Vagina (tissue), 2 donors: ENCODE data around the gene FCAMR.

Experiments
- POLR2A ChIP-seq, 2 donors: fragments of 450-650 bp; IDR thresholded peaks; one replicate each; pipeline ENCODE4 v1.6.1; 2017; ENCODE audit warnings: antibody characterized with exemption in 2 of 2, mild to moderate bottlenecking in 2 of 2, moderate library complexity in 2 of 2
- TF ChIP-seq, protein P1 (sequence below), 3 experiments: fragments of 450-650 bp in 2 of 3; fragments of 200-600 bp in 1 of 3; sonication (generic) in 1 of 3; IDR thresholded peaks; one replicate each; pipeline ENCODE4 v1.5.1; 2017 to 2019; ENCODE audit warnings: antibody characterized with exemption in 3 of 3, mild to moderate bottlenecking in 2 of 3, moderate library complexity in 2 of 3

GRCh38 chr1:207009945-207010344 lies 39.7 kb upstream of the FCAMR start:
- TF ChIP-seq, protein P1, sequence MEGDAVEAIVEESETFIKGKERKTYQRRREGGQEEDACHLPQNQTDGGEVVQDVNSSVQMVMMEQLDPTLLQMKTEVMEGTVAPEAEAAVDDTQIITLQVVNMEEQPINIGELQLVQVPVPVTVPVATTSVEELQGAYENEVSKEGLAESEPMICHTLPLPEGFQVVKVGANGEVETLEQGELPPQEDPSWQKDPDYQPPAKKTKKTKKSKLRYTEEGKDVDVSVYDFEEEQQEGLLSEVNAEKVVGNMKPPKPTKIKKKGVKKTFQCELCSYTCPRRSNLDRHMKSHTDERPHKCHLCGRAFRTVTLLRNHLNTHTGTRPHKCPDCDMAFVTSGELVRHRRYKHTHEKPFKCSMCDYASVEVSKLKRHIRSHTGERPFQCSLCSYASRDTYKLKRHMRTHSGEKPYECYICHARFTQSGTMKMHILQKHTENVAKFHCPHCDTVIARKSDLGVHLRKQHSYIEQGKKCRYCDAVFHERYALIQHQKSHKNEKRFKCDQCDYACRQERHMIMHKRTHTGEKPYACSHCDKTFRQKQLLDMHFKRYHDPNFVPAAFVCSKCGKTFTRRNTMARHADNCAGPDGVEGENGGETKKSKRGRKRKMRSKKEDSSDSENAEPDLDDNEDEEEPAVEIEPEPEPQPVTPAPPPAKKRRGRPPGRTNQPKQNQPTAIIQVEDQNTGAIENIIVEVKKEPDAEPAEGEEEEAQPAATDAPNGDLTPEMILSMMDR (IDR thresholded peaks at IDR 0.05), result no peak
- TF ChIP-seq POLR2A (IDR thresholded peaks at IDR 0.05), result no peak
